ENCODE results near the gene TXLNG.

DNA sequence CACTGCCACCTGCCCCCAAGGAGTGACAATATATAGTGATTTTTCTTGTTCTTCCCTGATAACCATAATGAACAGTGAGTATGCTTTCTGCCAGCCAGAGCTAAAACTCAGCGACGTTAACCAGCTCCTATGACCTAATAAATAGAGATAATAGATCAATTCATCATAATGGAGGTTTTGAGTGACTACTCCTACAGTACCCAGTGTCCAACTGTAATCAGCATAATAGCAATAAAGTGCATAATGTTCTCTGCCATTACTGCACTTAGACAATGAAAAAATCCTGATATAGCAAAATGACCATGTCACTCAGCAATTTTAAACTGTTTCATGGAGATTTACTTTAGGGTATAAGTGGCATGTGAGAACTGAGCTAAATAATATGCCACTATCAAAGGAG lies 20.7 kb upstream of the TXLNG start:
- TF ChIP-seq MYBL2 (CRISPR knock-in tag; IDR thresholded peaks at IDR 0.05) (no peak), ZNF121 (CRISPR knock-in tag; IDR thresholded peaks at IDR 0.05) (no peak), GRHL2 (CRISPR knock-in tag; IDR thresholded peaks at IDR 0.05; ENCODE audit: insufficient replicate concordance, severe bottlenecking) (no peak), ZNF423 (CRISPR knock-in tag; IDR thresholded peaks at IDR 0.05) (no peak), CDX4 (CRISPR knock-in tag; IDR thresholded peaks at IDR 0.05; ENCODE audit: borderline replicate concordance) (no peak)
- TF ChIP-seq, protein P1, sequence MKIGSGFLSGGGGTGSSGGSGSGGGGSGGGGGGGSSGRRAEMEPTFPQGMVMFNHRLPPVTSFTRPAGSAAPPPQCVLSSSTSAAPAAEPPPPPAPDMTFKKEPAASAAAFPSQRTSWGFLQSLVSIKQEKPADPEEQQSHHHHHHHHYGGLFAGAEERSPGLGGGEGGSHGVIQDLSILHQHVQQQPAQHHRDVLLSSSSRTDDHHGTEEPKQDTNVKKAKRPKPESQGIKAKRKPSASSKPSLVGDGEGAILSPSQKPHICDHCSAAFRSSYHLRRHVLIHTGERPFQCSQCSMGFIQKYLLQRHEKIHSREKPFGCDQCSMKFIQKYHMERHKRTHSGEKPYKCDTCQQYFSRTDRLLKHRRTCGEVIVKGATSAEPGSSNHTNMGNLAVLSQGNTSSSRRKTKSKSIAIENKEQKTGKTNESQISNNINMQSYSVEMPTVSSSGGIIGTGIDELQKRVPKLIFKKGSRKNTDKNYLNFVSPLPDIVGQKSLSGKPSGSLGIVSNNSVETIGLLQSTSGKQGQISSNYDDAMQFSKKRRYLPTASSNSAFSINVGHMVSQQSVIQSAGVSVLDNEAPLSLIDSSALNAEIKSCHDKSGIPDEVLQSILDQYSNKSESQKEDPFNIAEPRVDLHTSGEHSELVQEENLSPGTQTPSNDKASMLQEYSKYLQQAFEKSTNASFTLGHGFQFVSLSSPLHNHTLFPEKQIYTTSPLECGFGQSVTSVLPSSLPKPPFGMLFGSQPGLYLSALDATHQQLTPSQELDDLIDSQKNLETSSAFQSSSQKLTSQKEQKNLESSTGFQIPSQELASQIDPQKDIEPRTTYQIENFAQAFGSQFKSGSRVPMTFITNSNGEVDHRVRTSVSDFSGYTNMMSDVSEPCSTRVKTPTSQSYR (CRISPR knock-in tag; IDR thresholded peaks at IDR 0.05): no peak

Measured in WTC11 (cell line).